Inflammatory macrophage (primary cell): ENCODE data around the gene TYK2.
"Not testable (repeated sequence)": the region's sequence is repeated elsewhere in the genome, so short reads cannot be mapped to it uniquely, and the experiment has no call there.

Source experiments
- DNase-seq, 2 donors: peaks; one replicate each; pipeline ENCODE4 v3.0.0-alpha.2; 2020 to 2022

TYK2 gene

GRCh38 chr19:10407096-10407495, 26.7 kb upstream of the TYK2 start:
- peak in 1 of 2 donors; percentile 56 for DNase-seq

DNA sequence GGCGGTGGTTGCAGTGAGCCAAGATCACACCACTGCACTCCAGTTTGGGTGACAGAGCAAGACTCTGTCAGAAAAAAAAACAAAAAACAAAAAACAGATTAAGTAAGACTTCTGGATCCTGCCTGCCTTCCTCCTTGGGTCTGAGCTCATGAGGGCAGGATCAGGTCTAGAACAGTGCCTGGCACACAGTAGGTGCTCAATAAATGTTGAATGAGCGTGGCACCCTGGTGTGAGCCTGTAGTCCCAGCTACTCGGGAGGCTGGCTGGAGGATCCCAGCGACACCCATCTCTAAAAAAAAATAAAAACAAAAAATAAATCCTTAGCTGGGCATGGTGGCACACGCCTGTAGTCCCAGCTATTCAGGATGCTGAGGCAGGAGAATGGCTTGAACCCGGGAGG, 25.8 kb upstream of the TYK2 start:
- DNase-seq = peak in 1 of 2 donors; percentile 45

GRCh38 chr19:10404888-10405820, 24.8 kb upstream of the TYK2 start:
- DNase-seq = peak; percentile 74 to 90

- DNase-seq = peak; percentile 98
These were observed 23.0 kb upstream of the TYK2 start, which contains the start of gene CDC37 for GRCh38 chr19:10403137-10404021. Gene CDC37, minus strand, starts transcription at chr19:10403542. Its CDS starts 63 bp downstream, at chr19:10403479.

GRCh38 chr19:10402441-10403038, 22.2 kb upstream of the TYK2 start:
- peak; percentile 41 to 63 for DNase-seq

DNA sequence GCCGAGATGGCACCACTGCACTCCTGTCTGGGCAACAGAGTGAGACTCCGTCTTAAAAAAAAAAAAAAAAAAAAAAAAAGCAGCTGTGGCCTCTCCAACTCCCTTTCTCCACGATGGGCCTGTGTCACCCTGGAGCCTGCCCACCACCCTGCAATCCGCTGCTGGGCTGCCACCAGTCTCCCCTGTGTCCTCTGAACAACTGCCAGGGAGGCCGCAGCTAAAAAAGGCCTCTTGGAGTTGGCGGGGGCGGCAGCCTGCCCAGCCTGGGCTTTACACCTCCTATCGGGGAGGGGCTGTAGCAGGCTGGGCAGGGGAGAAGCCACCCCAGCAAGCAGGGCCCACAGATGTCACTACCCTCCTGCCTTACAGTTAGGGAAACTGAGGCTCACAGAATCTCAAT, 19.5 kb upstream of the TYK2 start:
- no peak for DNase-seq

- DNase-seq = not testable (repeated sequence)
These were observed 19.0 kb upstream of the TYK2 start for GRCh38 chr19:10399340-10399739.

DNA sequence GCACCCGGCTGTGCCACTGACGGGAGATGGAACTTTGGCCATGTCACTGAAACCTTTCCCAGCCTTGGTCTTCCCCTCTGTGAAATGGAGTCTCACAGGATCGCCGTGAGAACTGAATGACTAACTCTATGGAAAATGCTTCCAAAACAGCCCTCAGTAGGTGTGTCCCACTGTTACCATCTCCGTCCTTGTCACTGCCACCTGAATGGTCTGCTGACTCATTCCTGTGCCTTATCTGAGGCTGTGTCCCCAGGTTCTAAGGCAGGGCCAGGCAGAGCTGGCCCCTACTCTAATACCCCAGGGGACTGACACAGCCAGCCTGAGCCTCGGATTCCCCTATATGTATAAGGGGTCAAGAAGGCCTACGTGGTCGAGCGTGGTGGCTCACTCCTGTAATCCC, 18.4 kb upstream of the TYK2 start:
- DNase-seq = no peak

GRCh38 chr19:10395917-10396316, 15.5 kb upstream of the TYK2 start:
- no peak for DNase-seq

DNA sequence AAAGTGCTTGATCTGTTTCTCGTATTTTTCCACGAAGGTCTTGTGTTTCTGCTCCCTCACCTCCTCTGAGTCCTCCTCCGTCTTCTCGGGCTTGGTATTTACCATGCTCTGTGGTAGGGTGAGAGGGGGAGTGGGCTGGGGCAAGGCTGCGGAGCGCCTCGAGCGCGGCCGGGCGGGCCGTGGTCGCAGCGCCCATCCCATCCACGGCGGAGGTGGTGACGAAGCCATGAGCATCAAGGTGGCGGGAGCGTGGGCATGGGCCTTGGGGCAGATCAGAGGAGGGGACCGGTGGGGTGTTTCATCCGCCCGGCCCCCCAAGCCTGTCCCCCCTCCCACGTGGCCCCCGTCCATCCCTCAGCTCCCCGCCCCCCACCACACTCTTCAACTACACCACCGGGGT, 15.1 kb upstream of the TYK2 start:
- DNase-seq = no peak

DNA sequence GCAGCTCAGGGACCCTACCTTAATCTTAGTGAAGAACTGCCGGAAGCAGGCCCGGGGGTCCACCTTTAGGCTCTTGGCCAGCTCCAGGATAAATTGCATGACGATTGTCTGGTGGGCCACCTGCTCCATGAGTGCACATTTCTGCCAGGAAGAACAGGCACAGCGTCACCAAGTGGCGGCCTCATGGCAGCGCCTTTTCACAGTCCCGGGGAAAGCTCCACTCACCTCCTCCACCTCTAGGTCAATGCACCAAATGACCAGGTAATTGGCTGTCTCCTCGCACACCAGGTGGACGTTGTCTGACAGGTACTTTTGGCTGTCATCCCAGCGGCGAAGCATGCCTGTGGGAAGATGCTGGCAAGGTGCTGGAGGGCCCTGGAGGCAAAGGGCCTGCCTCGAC, 14.6 kb upstream of the TYK2 start:
- DNase-seq = no peak

GRCh38 chr19:10393137-10393536, 12.8 kb upstream of the TYK2 start:
- no peak for DNase-seq

DNA sequence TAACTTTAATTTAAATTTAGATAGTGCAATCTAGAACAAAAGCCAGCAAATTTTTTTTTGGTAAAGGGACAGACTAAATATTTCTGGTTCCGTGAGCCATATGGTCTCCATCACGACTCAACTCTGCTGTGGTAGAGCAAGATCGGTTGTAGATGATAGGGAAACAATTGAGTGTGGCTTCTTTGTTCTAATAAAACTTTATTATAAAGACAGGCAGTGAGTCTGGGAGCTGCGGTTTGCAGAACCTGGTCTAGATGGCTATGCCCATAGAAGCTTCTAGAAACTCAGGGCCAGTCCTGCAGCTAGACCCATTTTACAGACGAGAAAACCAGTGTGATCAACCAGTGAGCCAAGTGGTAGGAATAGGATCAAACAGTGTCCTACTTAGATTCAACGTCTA, 11.7 kb upstream of the TYK2 start:
- no peak for DNase-seq

DNA sequence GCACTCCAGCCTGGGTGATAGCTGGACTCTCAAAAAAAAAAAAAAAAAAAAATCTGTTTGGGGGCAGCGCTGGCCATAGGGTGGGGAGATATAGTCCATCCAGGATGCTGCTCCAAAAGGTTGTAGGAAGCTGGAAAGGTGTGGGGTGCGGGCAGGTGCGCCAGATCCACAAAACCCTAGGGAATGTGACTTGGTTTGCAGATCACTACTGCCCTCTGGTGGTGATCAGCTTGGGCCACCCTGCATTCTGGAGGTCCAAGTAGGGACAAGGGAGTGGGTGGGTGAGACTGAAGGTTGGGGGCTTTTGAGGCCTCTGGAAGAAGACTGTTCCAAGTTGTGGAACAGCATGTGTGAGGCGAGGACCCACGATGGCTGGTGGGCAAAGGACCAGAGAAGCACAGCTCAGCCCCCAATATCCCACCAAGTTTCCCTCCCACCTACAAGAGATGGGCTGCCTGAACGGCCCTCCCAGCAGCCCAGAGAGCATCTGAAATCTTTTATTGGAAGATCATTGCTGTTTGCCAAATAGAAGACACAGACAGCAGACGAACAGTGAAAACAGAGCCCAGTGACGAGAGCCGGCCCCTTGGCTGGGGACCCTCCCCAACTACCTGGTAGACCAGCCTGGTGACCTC, 10.4 kb upstream of the TYK2 start:
- DNase-seq = peak; percentile 64 to 73

GRCh38 chr19:10389863-10390262, 9.5 kb upstream of the TYK2 start:
- no peak for DNase-seq

- peak; percentile 82 to 84 for DNase-seq
These were observed 8.6 kb upstream of the TYK2 start for GRCh38 chr19:10388957-10389356.

GRCh38 chr19:10384580-10384979, 4.2 kb upstream of the TYK2 start:
- no peak for DNase-seq

DNA sequence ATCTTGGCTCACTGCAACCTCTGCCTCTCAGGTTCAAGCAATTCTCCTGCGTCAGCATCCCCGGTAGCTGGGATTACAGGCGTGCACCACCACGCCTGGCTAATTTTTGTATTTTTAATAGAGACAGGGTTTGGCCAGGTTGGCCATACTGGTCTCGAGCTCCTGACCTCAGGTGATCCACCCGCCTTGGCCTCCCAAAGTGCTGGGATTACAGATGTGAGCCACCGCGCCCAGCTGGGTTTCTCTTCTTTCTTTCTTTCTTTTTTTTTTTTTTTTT, 2.8 kb upstream of the TYK2 start:
- DNase-seq = not testable (repeated sequence)

GRCh38 chr19:10379880-10380312, 476 bp downstream of the TYK2 start:
- peak in 1 of 2 donors; percentile 10 for DNase-seq

DNA sequence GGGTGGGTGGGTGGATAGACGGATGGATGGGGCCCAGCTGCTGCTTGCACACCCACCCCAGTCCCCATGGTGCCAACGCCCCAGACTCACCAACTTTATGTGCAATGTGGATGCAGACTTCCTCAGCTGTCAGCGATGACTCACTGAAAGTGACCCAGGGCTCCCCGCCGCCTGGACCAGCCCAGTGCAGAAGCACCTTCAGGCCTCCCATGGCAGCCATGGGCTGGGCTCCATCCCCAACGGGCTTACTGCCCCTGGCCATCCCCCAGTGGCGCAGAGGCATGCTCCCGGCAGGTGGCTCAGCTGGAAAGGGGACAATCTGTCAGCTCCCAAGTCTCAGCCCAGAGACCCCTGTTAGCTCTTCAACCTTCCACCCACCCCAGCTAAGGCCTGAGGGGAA, 2.2 kb downstream of the TYK2 start:
- peak in 1 of 2 donors; percentile 21 for DNase-seq

GRCh38 chr19:10377140-10377640, 3.2 kb downstream of the TYK2 start:
- not testable (repeated sequence) for DNase-seq

GRCh38 chr19:10374931-10375330, 5.4 kb downstream of the TYK2 start:
- DNase-seq = peak; percentile 29 to 44
